H9 (cell line): Measurements from ENCODE around the gene CDCA7L. TPM values are rescaled to one million over a fixed set of nuclear protein-coding genes. Genes with fewer than 3 reads are reported as not detected.

Experiments
- DNase-seq: peaks from one replicate; pipeline ENCODE4 v3.0.0-alpha.2; 2017
- H2AFZ ChIP-seq: one replicate; pipeline ENCODE4 v1.6.1; 2013; ENCODE audit warnings: mild to moderate bottlenecking, low read length, control low read depth, moderate library complexity
- H2AK5ac ChIP-seq: 2 replicates; pipeline ENCODE4 v1.6.1; 2013; ENCODE audit warnings: low read length, control low read depth, mixed read lengths; ENCODE audit not compliant: insufficient read length
- H2BK120ac ChIP-seq: one replicate; pipeline ENCODE4 v1.6.1; 2013; ENCODE audit warnings: low read depth, mild to moderate bottlenecking, low read length, control low read depth, inconsistent platforms; ENCODE audit not compliant: poor library complexity, severe bottlenecking
- H2BK12ac ChIP-seq: 2 replicates; pipeline ENCODE4 v1.6.1; 2013; ENCODE audit warnings: low read length, control low read depth, mixed read lengths, low read depth; ENCODE audit not compliant: insufficient read length
- H2BK15ac ChIP-seq: 2 replicates; pipeline ENCODE4 v1.6.1; 2013; ENCODE audit warnings: low read depth, low read length, control low read depth
- H2BK20ac ChIP-seq: one replicate; pipeline ENCODE4 v1.6.1; 2013; ENCODE audit warnings: low read depth, mild to moderate bottlenecking, low read length, control low read depth, inconsistent platforms; ENCODE audit not compliant: poor library complexity, severe bottlenecking
- H2BK5ac ChIP-seq: 2 replicates; pipeline ENCODE4 v1.6.1; 2013; ENCODE audit warnings: low read length, control low read depth, mixed read lengths; ENCODE audit not compliant: insufficient read length
- H3K14ac ChIP-seq: 2 replicates; pipeline ENCODE4 v1.6.1; 2013; ENCODE audit warnings: low read length, control low read depth; ENCODE audit not compliant: insufficient read depth
- H3K18ac ChIP-seq: 2 replicates; pipeline ENCODE4 v1.6.1; 2013; ENCODE audit warnings: low read depth, mild to moderate bottlenecking, mixed read lengths, low read length, control low read depth; ENCODE audit not compliant: insufficient read length
- H3K23ac ChIP-seq: 2 replicates; pipeline ENCODE4 v1.6.1; 2013; ENCODE audit warnings: low read length, control low read depth, mixed read lengths, low read depth; ENCODE audit not compliant: insufficient read length
- H3K23me2 ChIP-seq: 2 replicates; pipeline ENCODE4 v1.6.1; 2013; ENCODE audit warnings: low read depth, mild to moderate bottlenecking, mixed read lengths, low read length, control low read depth; ENCODE audit not compliant: insufficient read length, poor library complexity, severe bottlenecking
- H3K27ac ChIP-seq: 2 replicates; pipeline ENCODE4 v1.5.1; 2013; ENCODE audit warnings: low read length, control low read depth, mixed read lengths, low read depth; ENCODE audit not compliant: insufficient read length
- H3K27me3 ChIP-seq: 2 replicates; pipeline ENCODE4 v1.6.1; 2013; ENCODE audit warnings: low read length, control low read depth, inconsistent platforms; ENCODE audit not compliant: insufficient read depth
- H3K4ac ChIP-seq: 2 replicates; pipeline ENCODE4 v1.6.1; 2013; ENCODE audit warnings: low read depth, mild to moderate bottlenecking, control low read depth, inconsistent platforms, low read length, moderate library complexity
- H3K4me1 ChIP-seq: 2 replicates; pipeline ENCODE4 v1.6.1; 2013; ENCODE audit warnings: low read length, control low read depth, inconsistent platforms; ENCODE audit not compliant: insufficient read depth
- H3K4me2 ChIP-seq: 2 replicates; pipeline ENCODE4 v1.6.1; 2013; ENCODE audit warnings: low read length, control low read depth, mixed read lengths; ENCODE audit not compliant: insufficient read length, insufficient read depth
- H3K56ac ChIP-seq: 2 replicates; pipeline ENCODE4 v1.6.1; 2013; ENCODE audit warnings: low read depth, mild to moderate bottlenecking, mixed read lengths, low read length, control low read depth; ENCODE audit not compliant: insufficient read length
- H3K79me1 ChIP-seq: 2 replicates; pipeline ENCODE4 v1.6.1; 2013; ENCODE audit warnings: low read depth, mild to moderate bottlenecking, moderate library complexity, low read length, control low read depth, inconsistent platforms; ENCODE audit not compliant: insufficient read depth, poor library complexity, severe bottlenecking
- H3K79me2 ChIP-seq: 2 replicates; pipeline ENCODE4 v1.6.1; 2013; ENCODE audit warnings: low read length, control low read depth, inconsistent platforms; ENCODE audit not compliant: insufficient read depth
- H3K9ac ChIP-seq: 2 replicates; pipeline ENCODE4 v1.6.1; 2013; ENCODE audit warnings: low read length, control low read depth, mixed read lengths; ENCODE audit not compliant: insufficient read length; ENCODE audit errors: extremely low read depth
- H3K9me3 ChIP-seq: one replicate; pipeline ENCODE4 v1.6.1; 2013; ENCODE audit warnings: low read depth, low read length, inconsistent platforms; ENCODE audit not compliant: control insufficient read depth
- H3T11ph ChIP-seq: one replicate; pipeline ENCODE4 v1.6.1; 2013; ENCODE audit warnings: mild to moderate bottlenecking, low read length, control low read depth, inconsistent platforms
- H4K20me1 ChIP-seq: one replicate; pipeline ENCODE4 v1.6.1; 2013; ENCODE audit not compliant: control insufficient read depth, insufficient read length, insufficient read depth
- H4K5ac ChIP-seq: 2 replicates; pipeline ENCODE4 v1.6.1; 2013; ENCODE audit warnings: low read depth, mild to moderate bottlenecking, mixed read lengths, low read length, control low read depth; ENCODE audit not compliant: insufficient read length
- H4K8ac ChIP-seq: replicated peaks from 2 replicates; pipeline ENCODE4 v1.6.1; 2013; ENCODE audit warnings: low read length, control low read depth, mixed read lengths, low read depth; ENCODE audit not compliant: insufficient read length
- H4K91ac ChIP-seq: 2 replicates; pipeline ENCODE4 v1.6.1; 2013; ENCODE audit warnings: low read depth, mild to moderate bottlenecking, moderate library complexity, mixed read lengths, low read length, control low read depth; ENCODE audit not compliant: insufficient read length
- H3K27ac Mint-ChIP-seq, 3 experiments: 2 replicates in 2 of 3; 3 replicates in 1 of 3; pipeline ENCODE4 v1.8.0; 2020 to 2021; ENCODE audit warnings: mixed read lengths in 3 of 3, mild to moderate bottlenecking in 1 of 3, moderate library complexity in 1 of 3
- H3K27me3 Mint-ChIP-seq: 2 replicates; pipeline ENCODE4 v1.8.0; 2021; ENCODE audit warnings: low read depth, mild to moderate bottlenecking, moderate library complexity, mixed read lengths
- H3K36me3 Mint-ChIP-seq, 3 experiments: 2 replicates in 2 of 3; 3 replicates in 1 of 3; pipeline ENCODE4 v1.8.0; 2020 to 2021; ENCODE audit warnings: low read depth in 3 of 3, mixed read lengths in 3 of 3; ENCODE audit not compliant: insufficient read depth in 1 of 3
- H3K4me1 Mint-ChIP-seq, 2 experiments: 2 replicates each; pipeline ENCODE4 v1.8.0; 2020; ENCODE audit warnings: mixed read lengths in 2 of 2
- H3K4me3 Mint-ChIP-seq, 2 experiments: 2 replicates in 1 of 2; 3 replicates in 1 of 2; pipeline ENCODE4 v1.8.0; 2020 to 2021; ENCODE audit warnings: mild to moderate bottlenecking in 2 of 2, mixed read lengths in 2 of 2, moderate library complexity in 1 of 2
- H3K9me3 Mint-ChIP-seq, 2 experiments: 2 replicates in 1 of 2; 3 replicates in 1 of 2; pipeline ENCODE4 v1.8.0; 2020; ENCODE audit warnings: mild to moderate bottlenecking in 2 of 2, mixed read lengths in 2 of 2, moderate library complexity in 1 of 2
- WGBS: extraction: QIAGEN DNeasy Blood & Tissue Kit; methylation state at CpG from one replicate; pipeline ENCODE4 v1.1.7; 2013; ENCODE audit warnings: missing lambda C conversion rate, low lambda C conversion rate, mixed read lengths; ENCODE audit not compliant: insufficient read length; ENCODE audit errors: extremely low coverage; 5-methylcytosine and 5-hydroxymethylcytosine counted together
- total RNA-seq: library from RNA; stranded (reverse); gene quantifications from 2 replicates; pipeline ENCODE4 v1.2.1, GENCODE V29; 2021
- TF ChIP-seq, protein P1 (sequence below): fragments of 200-600 bp; sonication (generic); conservative IDR thresholded peaks from 3 replicates; pipeline ENCODE4 v1.8.0; 2021; ENCODE audit warnings: antibody characterized with exemption, mild to moderate bottlenecking

Gene CDCA7L
- total RNA-seq, 1 experiment from 2014 or later, result 104 TPM

- Histone ChIP-seq H4K20me1 (no peaks in the 10 kb centered on the region), H2BK15ac (no peak overlapping the region), H3K18ac (peak overlapping the region; percentile 58), H2BK120ac (peak overlapping the region; percentile 29), H4K91ac (no peak overlapping the region), H2BK12ac (no peak overlapping the region), H3T11ph (no peak overlapping the region), H3K4ac (no peak overlapping the region), H3K23ac (no peak overlapping the region), H2AFZ (peak overlapping the region; percentile 65), H4K8ac (no peak overlapping the region), H3K9me3 (no peaks in the 10 kb centered on the region), H3K4me1 (peaks cover 4% of the 10 kb centered on the region; the same call in 1 of the 2 replicates), H3K56ac (no peak overlapping the region), H2BK20ac (no peak overlapping the region), H4K5ac (no peak overlapping the region), H2AK5ac (no peak overlapping the region), H3K79me1 (no peaks in the 10 kb centered on the region), H3K79me2 (peaks cover 21% of the 10 kb centered on the region; the same call in 1 of the 2 replicates), H3K23me2 (peaks cover 7% of the 10 kb centered on the region), H3K9ac (no peak overlapping the region), H3K27me3 (no peaks in the 10 kb centered on the region), H2BK5ac (no peak overlapping the region), H3K27ac (no peak overlapping the region), H3K14ac (no peak overlapping the region), H3K4me2 (peak overlapping the region; percentile 94)
- peaks cover 8% of the 10 kb centered on the region; the same call in 1 of the 2 replicates for H3K27me3 Mint-ChIP-seq
- H3K36me3 Mint-ChIP-seq, result peaks cover 0 to 4% (median 0%) of the 10 kb centered on the region in 3 experiments; a peak in 2 of 7 replicates
- TF ChIP-seq, protein P1, sequence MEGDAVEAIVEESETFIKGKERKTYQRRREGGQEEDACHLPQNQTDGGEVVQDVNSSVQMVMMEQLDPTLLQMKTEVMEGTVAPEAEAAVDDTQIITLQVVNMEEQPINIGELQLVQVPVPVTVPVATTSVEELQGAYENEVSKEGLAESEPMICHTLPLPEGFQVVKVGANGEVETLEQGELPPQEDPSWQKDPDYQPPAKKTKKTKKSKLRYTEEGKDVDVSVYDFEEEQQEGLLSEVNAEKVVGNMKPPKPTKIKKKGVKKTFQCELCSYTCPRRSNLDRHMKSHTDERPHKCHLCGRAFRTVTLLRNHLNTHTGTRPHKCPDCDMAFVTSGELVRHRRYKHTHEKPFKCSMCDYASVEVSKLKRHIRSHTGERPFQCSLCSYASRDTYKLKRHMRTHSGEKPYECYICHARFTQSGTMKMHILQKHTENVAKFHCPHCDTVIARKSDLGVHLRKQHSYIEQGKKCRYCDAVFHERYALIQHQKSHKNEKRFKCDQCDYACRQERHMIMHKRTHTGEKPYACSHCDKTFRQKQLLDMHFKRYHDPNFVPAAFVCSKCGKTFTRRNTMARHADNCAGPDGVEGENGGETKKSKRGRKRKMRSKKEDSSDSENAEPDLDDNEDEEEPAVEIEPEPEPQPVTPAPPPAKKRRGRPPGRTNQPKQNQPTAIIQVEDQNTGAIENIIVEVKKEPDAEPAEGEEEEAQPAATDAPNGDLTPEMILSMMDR, result no peak
- peaks cover 36 to 44% of the 10 kb centered on the region in 2 experiments for H3K4me1 Mint-ChIP-seq
- peak overlapping the region; percentile 98 to 99 (median 98); a peak in 5 of 7 replicates for H3K27ac Mint-ChIP-seq
- WGBS, result no CpG with 5 or more reads among the region's 8 CpGs
- no peak for DNase-seq
- H3K4me3 Mint-ChIP-seq, result peak overlapping the region; percentile 80 to 90
- no peaks in the 10 kb centered on the region for H3K9me3 Mint-ChIP-seq
Observed at GRCh38 chr7:21946222-21946709, 567 bp upstream of the CDCA7L start.
